HepG2 (cell line): ENCODE results near the gene EZH2. TPM values are rescaled to one million over a fixed set of nuclear protein-coding genes. Genes with fewer than 3 reads are reported as not detected.

Source experiments
- ATAC-seq: fragments of 200-7000 bp; cut with Tn5 transposase; 3 replicates; pipeline ENCODE4 v1.9.1; 2020; ENCODE audit warnings: mild to moderate bottlenecking, moderate library complexity
- BruUV-seq: library from RNA; stranded (reverse); fragments of 400-500 nt; replicated peaks from 2 replicates; lab custom pipeline; 2021; lab: Mats Ljungman, UMichigan
- CTCF ChIA-PET: fragments of 300-600 bp; formaldehyde crosslinking; extraction: SDS; loops from one replicate; lab custom pipeline; 2021; ENCODE audit warnings: low total read pairs, inconsistent platforms, low intra/inter-chr PET ratio; lab: Yijun Ruan, JAX
- POLR2A ChIA-PET: fragments of 350-600 bp; sonication (Branson Sonifier 250); formaldehyde crosslinking; loops from one replicate; lab custom pipeline; 2020; ENCODE audit warnings: antibody characterized with exemption, inconsistent platforms; lab: Yijun Ruan, JAX
- DNase-seq: peaks from one replicate; pipeline ENCODE4 v3.0.0-alpha.2; 2015; ENCODE audit warnings: low spot score
- FAIRE-seq: peaks from 3 replicates; lab custom pipeline; 2011; peaks lifted over from hg19 to GRCh38; lab: Jason Lieb, UNC
- H2AFZ ChIP-seq: one replicate; pipeline ENCODE4 v1.6.1; 2011; ENCODE audit warnings: low read length, inconsistent platforms
- H3K27ac ChIP-seq: fragments of 300-600 bp; 3 replicates; pipeline ENCODE4 v1.8.0; 2011; ENCODE audit warnings: mixed run types, mild to moderate bottlenecking, mixed read lengths, low read length, inconsistent platforms; ENCODE audit not compliant: insufficient read depth; ENCODE audit errors: extremely low read length
- H3K27me3 ChIP-seq, 2 experiments: fragments of 200-600 bp in 1 of 2; 2 replicates in 1 of 2; 3 replicates in 1 of 2; pipeline versions ENCODE4 v1.6.0 to v1.8.0; 2011; ENCODE audit warnings: low read length in 2 of 2, mild to moderate bottlenecking in 2 of 2, moderate library complexity in 2 of 2, inconsistent platforms in 1 of 2; ENCODE audit not compliant: insufficient read depth in 2 of 2, control insufficient read depth in 1 of 2
- H3K36me3 ChIP-seq, 2 experiments: fragments of 200-600 bp in 1 of 2; replicated peaks in 1 of 2; 2 replicates in 1 of 2; 3 replicates in 1 of 2; pipeline versions ENCODE4 v1.5.1 to v1.8.0; 2011; ENCODE audit warnings: low read length in 2 of 2, inconsistent platforms in 1 of 2; ENCODE audit not compliant: insufficient read depth in 2 of 2, control insufficient read depth in 1 of 2
- H3K4me1 ChIP-seq: 2 replicates; pipeline ENCODE4 v1.5.1; 2012; ENCODE audit warnings: low read length, inconsistent platforms; ENCODE audit not compliant: insufficient read depth
- H3K4me2 ChIP-seq: 2 replicates; pipeline ENCODE4 v1.6.0; 2011; ENCODE audit warnings: low read depth, low read length, inconsistent platforms
- H3K4me3 ChIP-seq, 3 experiments: fragments of 200-600 bp in 1 of 3; sonication (generic), shearing (Covaris generic) in 1 of 3; replicated peaks in 1 of 3; 2 replicates each; pipeline ENCODE4 v1.5.1; 2011 to 2016; ENCODE audit warnings: low read length in 3 of 3, inconsistent platforms in 2 of 3, low read depth in 2 of 3, mild to moderate bottlenecking in 2 of 3, control low read depth in 1 of 3, mixed read lengths in 1 of 3; ENCODE audit not compliant: insufficient read depth in 1 of 3
- H3K79me2 ChIP-seq: one replicate; pipeline ENCODE4 v1.6.1; 2011; ENCODE audit warnings: low read length, inconsistent platforms; ENCODE audit not compliant: insufficient read depth
- H3K9ac ChIP-seq: 2 replicates; pipeline ENCODE4 v1.6.0; 2011; ENCODE audit warnings: mild to moderate bottlenecking, low read depth, low read length, inconsistent platforms; ENCODE audit not compliant: insufficient read depth
- H3K9me3 ChIP-seq: 2 replicates; pipeline ENCODE4 v1.5.1; 2012; ENCODE audit warnings: mild to moderate bottlenecking, low read length
- H4K20me1 ChIP-seq: 2 replicates; pipeline ENCODE4 v1.6.0; 2011; ENCODE audit warnings: inconsistent platforms, mild to moderate bottlenecking, low read length, moderate library complexity; ENCODE audit not compliant: insufficient read depth
- POLR2A ChIP-seq, 2 experiments: IDR thresholded peaks; 2 replicates each; pipeline ENCODE4 v1.6.1; 2011; ENCODE audit warnings: low read depth in 2 of 2, low read length in 2 of 2, mild to moderate bottlenecking in 1 of 2, moderate library complexity in 1 of 2; ENCODE audit not compliant: insufficient read depth in 1 of 2
- RBM22 ChIP-seq: fragments of 200-400 bp; formaldehyde crosslinking; optimal IDR thresholded peaks from 2 replicates; pipeline ENCODE3; 2017; ENCODE audit warnings: mild to moderate bottlenecking, low read length, moderate library complexity
- ZNF576 ChIP-seq: sonication (generic); formaldehyde crosslinking; IDR thresholded peaks from 2 replicates; pipeline ENCODE4 v1.4.0; 2020; ENCODE audit warnings: mild to moderate bottlenecking, missing genetic modification reagents
- WGBS: methylation state at CpG from one replicate; pipeline ENCODE4 v1.1.6; 2017; ENCODE audit warnings: low lambda C conversion rate; 5-methylcytosine and 5-hydroxymethylcytosine counted together
- in situ Hi-C: cut with HindIII; loops from 2 replicates; pipeline ENCODE4 v1.10.0; 2017; ENCODE audit warnings: low pct_unique_long_range_greater_than_20kb; ENCODE audit not compliant: extremely low pct_ligation_motif_present
- intact Hi-C: fragments of 100-400 bp; cut with micrococcal nuclease; formaldehyde crosslinking; loops from one replicate; pipeline ENCODE4 v1.10.0; 2022; ENCODE audit not compliant: unreplicated experiment
- polyA plus RNA-seq, 8 experiments: library from polyadenylated mRNA; depleted of rRNA in 3 of 8; stranded (reverse) in 7 of 8; unstranded in 1 of 8; fragments of >200 nt; fragmentation: Illumina TruSeq in 4 of 8; extraction: Trizol in 4 of 8; gene quantifications; 2 replicates each; pipeline versions ENCODE4 v1.2.1 to v1.2.3, GENCODE V29; 2011 to 2016; ENCODE audit warnings: low read depth in 4 of 8, missing spikeins in 1 of 8, mixed read lengths in 1 of 8; ENCODE audit not compliant: insufficient read depth in 1 of 8
- total RNA-seq, 5 experiments: library from RNA; depleted of rRNA; stranded (reverse); fragments of >200 nt; fragmentation: Illumina TruSeq; extraction: Trizol; gene quantifications; 2 replicates each; pipeline ENCODE4 v1.2.3, GENCODE V29; 2016; ENCODE audit warnings: low read depth in 1 of 5
- TF ChIP-seq, protein P1 (sequence below): sonication (generic); formaldehyde crosslinking; IDR thresholded peaks from 2 replicates; pipeline ENCODE4 v1.8.0; 2022; ENCODE audit warnings: mild to moderate bottlenecking, missing genetic modification reagents; ENCODE audit not compliant: insufficient replicate concordance
- TF ChIP-seq, protein P2 (sequence below): IDR thresholded peaks from 2 replicates; pipeline ENCODE4 v1.6.1; 2012; ENCODE audit warnings: low read depth, low read length, improper control_type of control experiment

EZH2 gene
- total and polyA plus RNA-seq, 2 of the 13 experiments (the other 11 are each of a cell fraction or from before 2014, with no cell fraction given): 26.0 to 34.3 TPM

DNA sequence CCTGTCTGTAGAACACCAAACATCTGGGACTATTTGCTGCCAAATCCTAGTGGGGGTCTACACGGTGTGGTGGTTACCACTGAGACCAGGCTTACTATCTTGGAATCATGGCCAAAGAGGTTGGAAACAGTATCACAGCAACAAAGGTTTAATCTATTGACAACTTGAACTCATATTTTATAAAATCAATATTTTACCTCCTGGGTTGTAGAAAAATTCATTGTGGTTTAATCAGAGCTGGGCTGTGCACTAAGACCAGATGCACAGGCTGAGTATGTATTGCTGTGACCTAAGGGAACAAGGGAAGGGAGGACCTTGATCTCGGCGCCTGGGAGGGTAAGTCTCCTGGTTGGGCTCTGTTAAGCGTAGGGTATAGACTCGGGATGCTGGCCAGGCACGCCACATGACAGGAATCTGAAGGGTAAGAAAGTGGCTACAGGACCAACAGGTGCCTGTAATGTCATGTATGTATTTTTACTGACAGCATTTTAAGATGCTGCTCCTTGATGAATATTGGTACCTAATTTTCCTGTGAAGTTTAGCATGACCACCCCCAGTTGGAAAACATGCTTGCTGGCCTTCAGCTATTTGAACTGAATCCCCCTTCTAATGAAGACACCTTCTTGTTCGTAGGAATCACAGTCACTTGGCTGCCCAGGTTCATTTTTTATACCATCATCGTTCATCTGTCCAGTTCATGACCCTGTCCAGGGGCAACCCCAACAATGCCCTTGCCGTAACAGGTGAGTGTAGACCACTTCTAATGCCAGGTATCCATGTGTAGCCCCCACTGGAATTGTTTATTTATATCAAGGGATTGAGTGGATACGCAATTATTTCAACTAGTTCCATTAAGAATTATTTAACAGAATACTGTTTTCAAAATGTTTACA is 79.5 kb downstream of the EZH2 start:
- BruUV-seq: no TSS peak
- POLR2A ChIA-PET: no interaction called here
- in situ Hi-C loops: no loop called here

More for the DNA sequence above, 79.5 kb downstream of the EZH2 start:
- intact Hi-C loops: no loop called here
- ATAC-seq: no peak; the same call in 2 of the 3 replicates
- H3K36me3 ChIP-seq: peaks cover 10 to 38% of the 10 kb centered on the region in 2 experiments
- TF ChIP-seq ZNF576 (CRISPR knock-in tag): no peak
- peak; percentile 94 for TF ChIP-seq RBM22
- TF ChIP-seq, protein P1, sequence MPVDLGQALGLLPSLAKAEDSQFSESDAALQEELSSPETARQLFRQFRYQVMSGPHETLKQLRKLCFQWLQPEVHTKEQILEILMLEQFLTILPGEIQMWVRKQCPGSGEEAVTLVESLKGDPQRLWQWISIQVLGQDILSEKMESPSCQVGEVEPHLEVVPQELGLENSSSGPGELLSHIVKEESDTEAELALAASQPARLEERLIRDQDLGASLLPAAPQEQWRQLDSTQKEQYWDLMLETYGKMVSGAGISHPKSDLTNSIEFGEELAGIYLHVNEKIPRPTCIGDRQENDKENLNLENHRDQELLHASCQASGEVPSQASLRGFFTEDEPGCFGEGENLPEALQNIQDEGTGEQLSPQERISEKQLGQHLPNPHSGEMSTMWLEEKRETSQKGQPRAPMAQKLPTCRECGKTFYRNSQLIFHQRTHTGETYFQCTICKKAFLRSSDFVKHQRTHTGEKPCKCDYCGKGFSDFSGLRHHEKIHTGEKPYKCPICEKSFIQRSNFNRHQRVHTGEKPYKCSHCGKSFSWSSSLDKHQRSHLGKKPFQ (CRISPR knock-in tag): no peak
- TF ChIP-seq POLR2A (IDR thresholded peaks at IDR 0.05; ENCODE audit: insufficient read depth in 1 of 2, low read depth in 2 of 2, low read length in 2 of 2): peak in 1 of 2 experiments; percentile 30; a peak in 1 of 4 replicates
- TF ChIP-seq, protein P2, sequence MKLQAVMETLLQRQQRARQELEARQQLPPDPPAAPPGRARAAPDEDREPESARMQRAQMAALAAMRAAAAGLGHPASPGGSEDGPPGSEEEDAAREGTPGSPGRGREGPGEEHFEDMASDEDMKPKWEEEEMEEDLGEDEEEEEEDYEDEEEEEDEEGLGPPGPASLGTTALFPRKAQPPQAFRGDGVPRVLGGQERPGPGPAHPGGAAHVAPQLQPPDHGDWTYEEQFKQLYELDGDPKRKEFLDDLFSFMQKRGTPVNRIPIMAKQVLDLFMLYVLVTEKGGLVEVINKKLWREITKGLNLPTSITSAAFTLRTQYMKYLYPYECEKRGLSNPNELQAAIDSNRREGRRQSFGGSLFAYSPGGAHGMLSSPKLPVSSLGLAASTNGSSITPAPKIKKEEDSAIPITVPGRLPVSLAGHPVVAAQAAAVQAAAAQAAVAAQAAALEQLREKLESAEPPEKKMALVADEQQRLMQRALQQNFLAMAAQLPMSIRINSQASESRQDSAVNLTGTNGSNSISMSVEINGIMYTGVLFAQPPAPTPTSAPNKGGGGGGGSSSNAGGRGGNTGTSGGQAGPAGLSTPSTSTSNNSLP: no peak
- CTCF ChIA-PET: no interaction called here
- no peaks in the 10 kb centered on the region for H3K9me3 ChIP-seq
- no peaks in the 10 kb centered on the region for H3K79me2 ChIP-seq
- H3K9ac ChIP-seq: no peak overlapping the region
- H3K4me3 ChIP-seq: no peak overlapping the region
- 87% methylated on average over 10 of the region's 10 CpGs for WGBS
- DNase-seq: no peak
- no peak overlapping the region for H3K27ac ChIP-seq
- no peaks in the 10 kb centered on the region for H3K27me3 ChIP-seq
- H2AFZ ChIP-seq: no peak overlapping the region
- no peak overlapping the region for H3K4me2 ChIP-seq
- H3K4me1 ChIP-seq: no peaks in the 10 kb centered on the region
- no peak for FAIRE-seq
- H4K20me1 ChIP-seq: no peaks in the 10 kb centered on the region
